ENCODE measurements around the gene OR6N1. TPM values are rescaled to one million over a fixed set of nuclear protein-coding genes. Genes with fewer than 3 reads are reported as not detected.

The OR6N1 gene
- total RNA-seq, 1 experiment from 2014 or later, result not detected

GRCh38 chr1:158813164-158813563 lies 41.2 kb upstream of the OR6N1 start:
- TF ChIP-seq EZH2 (IDR thresholded peaks at IDR 0.05; ENCODE audit: borderline replicate concordance, low read depth, low read length, poor library complexity, severe bottlenecking), result no peak
- TF ChIP-seq, protein P1, sequence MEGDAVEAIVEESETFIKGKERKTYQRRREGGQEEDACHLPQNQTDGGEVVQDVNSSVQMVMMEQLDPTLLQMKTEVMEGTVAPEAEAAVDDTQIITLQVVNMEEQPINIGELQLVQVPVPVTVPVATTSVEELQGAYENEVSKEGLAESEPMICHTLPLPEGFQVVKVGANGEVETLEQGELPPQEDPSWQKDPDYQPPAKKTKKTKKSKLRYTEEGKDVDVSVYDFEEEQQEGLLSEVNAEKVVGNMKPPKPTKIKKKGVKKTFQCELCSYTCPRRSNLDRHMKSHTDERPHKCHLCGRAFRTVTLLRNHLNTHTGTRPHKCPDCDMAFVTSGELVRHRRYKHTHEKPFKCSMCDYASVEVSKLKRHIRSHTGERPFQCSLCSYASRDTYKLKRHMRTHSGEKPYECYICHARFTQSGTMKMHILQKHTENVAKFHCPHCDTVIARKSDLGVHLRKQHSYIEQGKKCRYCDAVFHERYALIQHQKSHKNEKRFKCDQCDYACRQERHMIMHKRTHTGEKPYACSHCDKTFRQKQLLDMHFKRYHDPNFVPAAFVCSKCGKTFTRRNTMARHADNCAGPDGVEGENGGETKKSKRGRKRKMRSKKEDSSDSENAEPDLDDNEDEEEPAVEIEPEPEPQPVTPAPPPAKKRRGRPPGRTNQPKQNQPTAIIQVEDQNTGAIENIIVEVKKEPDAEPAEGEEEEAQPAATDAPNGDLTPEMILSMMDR (conservative IDR thresholded peaks at IDR 0.05; ENCODE audit: low read depth, low read length), result no peak
- intact Hi-C loops (cut with micrococcal nuclease; ENCODE audit: unreplicated experiment), result no loop called here
- ChIA-PET POLR2A (ENCODE audit: low non-redundant PET) (no interaction called here), CTCF (no interaction called here)
- no peak for DNase-seq (ENCODE audit: low spot score)
- Histone ChIP-seq H3K27me3 (replicated peaks; ENCODE audit: insufficient read depth, low read depth, low read length, poor library complexity) (peaks cover 5% of the 10 kb centered on the region), H3K4me1 (ENCODE audit: insufficient read depth, low read length, poor library complexity, severe bottlenecking) (no peaks in the 10 kb centered on the region), H3K9me3 (ENCODE audit: low read depth, low read length, poor library complexity, severe bottlenecking) (no peaks in the 10 kb centered on the region), H3K36me3 (ENCODE audit: insufficient read depth, low read length, poor library complexity, severe bottlenecking) (no peaks in the 10 kb centered on the region), H3K4me3 (ENCODE audit: low read depth, low read length, poor library complexity, severe bottlenecking) (no peak overlapping the region), H3K27ac (ENCODE audit: low read depth, low read length, poor library complexity, severe bottlenecking) (no peak overlapping the region)
- no TSS peak for BruUV-seq (replicated peaks)

DNA sequence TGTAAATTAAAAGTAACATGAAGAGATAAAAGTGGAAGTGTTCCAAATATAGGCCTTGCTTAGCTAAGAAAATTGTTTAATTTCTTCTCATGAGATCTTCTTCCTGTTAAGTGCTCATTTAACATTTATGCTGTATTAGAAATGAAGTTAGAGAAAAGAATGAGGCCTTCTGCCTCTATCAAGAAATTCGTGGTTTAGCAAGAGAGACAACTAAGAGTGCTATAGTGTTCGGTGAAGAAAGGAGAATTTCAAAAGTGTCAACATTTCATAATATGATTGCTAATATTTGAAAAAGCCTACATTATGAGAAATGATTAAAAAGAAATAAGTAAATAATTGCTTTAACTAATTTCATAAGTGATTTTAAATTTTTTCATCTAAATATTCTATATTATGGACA lies 40.3 kb upstream of the OR6N1 start:
- Histone ChIP-seq H3K27me3 (replicated peaks; ENCODE audit: insufficient read depth, low read depth, low read length, poor library complexity) (peaks cover 5% of the 10 kb centered on the region), H3K9me3 (ENCODE audit: low read depth, low read length, poor library complexity, severe bottlenecking) (no peaks in the 10 kb centered on the region), H3K4me3 (ENCODE audit: low read depth, low read length, poor library complexity, severe bottlenecking) (no peak overlapping the region), H3K4me1 (ENCODE audit: insufficient read depth, low read length, poor library complexity, severe bottlenecking) (no peaks in the 10 kb centered on the region), H3K27ac (ENCODE audit: low read depth, low read length, poor library complexity, severe bottlenecking) (no peak overlapping the region), H3K36me3 (ENCODE audit: insufficient read depth, low read length, poor library complexity, severe bottlenecking) (no peaks in the 10 kb centered on the region)
- TF ChIP-seq, protein P1 (conservative IDR thresholded peaks at IDR 0.05; ENCODE audit: low read depth, low read length), result no peak
- TF ChIP-seq EZH2 (IDR thresholded peaks at IDR 0.05; ENCODE audit: borderline replicate concordance, low read depth, low read length, poor library complexity, severe bottlenecking), result no peak
- BruUV-seq (replicated peaks), result no TSS peak
- ChIA-PET POLR2A (ENCODE audit: low non-redundant PET) (no interaction called here), CTCF (no interaction called here)
- intact Hi-C loops (cut with micrococcal nuclease; ENCODE audit: unreplicated experiment), result no loop called here
- no peak for DNase-seq (ENCODE audit: low spot score)

DNA sequence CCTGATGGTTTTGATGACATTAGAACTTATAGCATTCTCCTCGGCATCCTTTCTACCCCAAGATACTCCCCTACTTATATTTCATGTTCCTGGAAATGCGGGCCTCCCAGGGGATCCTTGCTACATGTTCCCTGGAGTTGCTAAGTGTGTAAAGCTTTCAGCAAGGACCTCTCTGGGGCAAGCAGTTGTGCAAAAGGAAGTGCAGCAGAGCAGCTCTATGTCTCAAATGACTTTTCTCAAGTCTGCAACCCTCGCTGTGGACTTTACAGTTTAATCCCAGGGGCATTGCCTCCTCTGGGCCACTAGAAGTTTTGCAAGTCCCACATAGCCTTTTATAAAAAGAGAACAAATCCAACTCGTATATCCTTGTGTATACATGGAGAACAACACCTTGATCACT lies 38.3 kb upstream of the OR6N1 start:
- no TSS peak for BruUV-seq (replicated peaks)
- Histone ChIP-seq H3K4me1 (ENCODE audit: insufficient read depth, low read length, poor library complexity, severe bottlenecking) (no peaks in the 10 kb centered on the region), H3K27ac (ENCODE audit: low read depth, low read length, poor library complexity, severe bottlenecking) (no peak overlapping the region), H3K9me3 (ENCODE audit: low read depth, low read length, poor library complexity, severe bottlenecking) (no peaks in the 10 kb centered on the region), H3K27me3 (replicated peaks; ENCODE audit: insufficient read depth, low read depth, low read length, poor library complexity) (peaks cover 5% of the 10 kb centered on the region), H3K4me3 (ENCODE audit: low read depth, low read length, poor library complexity, severe bottlenecking) (no peak overlapping the region), H3K36me3 (ENCODE audit: insufficient read depth, low read length, poor library complexity, severe bottlenecking) (no peaks in the 10 kb centered on the region)
- TF ChIP-seq EZH2 (IDR thresholded peaks at IDR 0.05; ENCODE audit: borderline replicate concordance, low read depth, low read length, poor library complexity, severe bottlenecking), result no peak
- TF ChIP-seq, protein P1 (conservative IDR thresholded peaks at IDR 0.05; ENCODE audit: low read depth, low read length), result no peak
- DNase-seq (ENCODE audit: low spot score), result no peak
- POLR2A ChIA-PET (ENCODE audit: low non-redundant PET), result no interaction called here
- intact Hi-C loops (cut with micrococcal nuclease; ENCODE audit: unreplicated experiment), result no loop called here
- CTCF ChIA-PET, result no interaction called here
